Activated T-cell treated with anti-CD3 and anti-CD28 coated beads, Interleukin-2, amount 50 U/mL, for 24 hours (primary cell): Measurements from ENCODE around the gene LSMEM2.
"Not testable (repeated sequence)": the region's sequence is repeated elsewhere in the genome, so short reads cannot be mapped to it uniquely, and the experiment has no call there.

Experiments
- DNase-seq: peaks from one replicate; pipeline ENCODE4 v3.0.0-alpha.2; 2020
- H3K27ac Mint-ChIP-seq: 2 replicates; pipeline ENCODE4 v1.8.0; 2020; ENCODE audit warnings: mild to moderate bottlenecking, mixed read lengths
- H3K27me3 Mint-ChIP-seq: 2 replicates; pipeline ENCODE4 v1.8.0; 2020; ENCODE audit warnings: mixed read lengths
- H3K36me3 Mint-ChIP-seq: 2 replicates; pipeline ENCODE4 v1.8.0; 2020; ENCODE audit warnings: low read depth, mixed read lengths
- H3K4me1 Mint-ChIP-seq: 2 replicates; pipeline ENCODE4 v1.8.0; 2020; ENCODE audit warnings: low read depth, mixed read lengths
- H3K4me3 Mint-ChIP-seq: 2 replicates; pipeline ENCODE4 v1.8.0; 2020; ENCODE audit warnings: mild to moderate bottlenecking, moderate library complexity, mixed read lengths
- H3K9me3 Mint-ChIP-seq: 2 replicates; pipeline ENCODE4 v1.8.0; 2020; ENCODE audit warnings: mixed read lengths

LSMEM2 gene

DNA sequence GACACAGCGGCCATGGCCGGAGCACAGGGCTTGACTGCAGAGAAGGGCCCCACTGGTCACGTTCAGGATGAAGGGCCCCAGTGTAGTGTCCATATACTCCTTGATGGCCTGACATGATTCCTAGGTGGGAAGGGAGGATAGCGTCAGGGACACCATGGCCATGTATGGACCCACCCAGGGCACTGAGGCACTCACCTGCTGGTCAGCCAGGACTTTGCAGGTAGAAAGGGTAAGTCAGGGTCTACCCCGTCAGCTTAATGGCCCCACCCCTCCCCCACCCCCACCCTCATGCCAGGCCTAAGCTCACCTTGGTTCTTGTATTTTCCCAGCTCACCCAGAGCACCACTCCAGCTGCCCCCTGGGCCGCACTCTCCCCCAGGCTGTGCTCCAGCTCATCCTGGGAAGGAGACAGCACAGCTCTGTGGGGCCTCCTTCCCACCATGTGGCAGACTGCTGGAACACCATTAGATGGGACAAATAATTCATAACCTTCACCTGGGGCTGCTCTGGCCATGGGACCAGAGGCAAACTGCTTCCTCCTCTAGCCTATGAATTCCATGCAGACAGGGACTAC, 21.9 kb downstream of the LSMEM2 start:
- no peak for DNase-seq
- H3K4me1 Mint-ChIP-seq = peaks cover 33% of the 10 kb centered on the region
- H3K27ac Mint-ChIP-seq = peak overlapping the region; percentile 100
- no peaks in the 10 kb centered on the region for H3K9me3 Mint-ChIP-seq
- H3K4me3 Mint-ChIP-seq = peak overlapping the region; percentile 97
- no peaks in the 10 kb centered on the region for H3K27me3 Mint-ChIP-seq
- peaks cover 20% of the 10 kb centered on the region for H3K36me3 Mint-ChIP-seq

DNA sequence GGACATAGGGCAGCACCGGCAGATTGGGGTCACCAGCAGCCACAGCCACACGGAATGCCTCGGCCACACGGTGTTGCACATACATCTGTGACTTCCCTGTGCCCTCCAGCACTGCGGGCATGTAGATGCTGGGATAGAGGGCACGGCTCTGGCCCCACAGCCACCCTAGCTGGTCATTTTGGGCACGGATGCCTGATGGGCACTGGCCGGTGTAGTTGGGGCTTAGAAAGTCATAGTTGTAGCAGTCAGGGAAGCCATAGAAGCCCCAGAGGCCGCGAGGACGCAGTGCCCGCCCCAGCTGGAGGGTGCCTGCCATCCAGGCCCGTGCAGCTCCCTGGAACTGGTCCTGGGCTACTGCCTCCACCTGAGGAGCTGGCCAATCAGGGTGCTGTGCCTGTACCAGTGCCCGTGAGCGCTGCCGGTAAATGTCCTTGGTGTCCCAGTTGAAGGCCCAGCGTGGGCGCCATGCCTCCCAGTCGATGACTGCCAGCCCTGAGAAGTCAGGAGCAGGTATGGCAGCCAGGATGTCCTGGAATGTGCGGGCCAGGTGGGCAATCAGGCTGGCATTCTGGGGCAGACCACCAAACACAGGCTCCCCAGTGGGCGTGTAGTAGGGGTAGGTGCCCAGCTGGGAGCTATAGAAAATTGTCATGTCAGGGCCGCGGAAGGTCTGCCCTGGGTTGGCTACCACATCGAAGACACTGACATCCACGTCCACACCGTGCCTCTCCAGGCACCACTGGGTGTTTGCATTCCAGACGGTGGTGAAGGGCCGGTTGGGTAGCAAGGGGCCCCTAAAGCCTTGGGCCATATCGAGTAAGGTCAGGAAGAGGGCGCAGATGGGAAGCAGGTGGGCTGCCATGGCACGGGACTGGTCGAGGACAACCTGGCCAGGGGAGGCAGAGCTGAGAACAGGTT, 23.5 kb downstream of the LSMEM2 start:
- Mint-ChIP-seq H3K36me3 (peaks cover 7% of the 10 kb centered on the region), H3K9me3 (no peaks in the 10 kb centered on the region), H3K4me3 (no peak overlapping the region), H3K27me3 (no peaks in the 10 kb centered on the region), H3K27ac (no peak overlapping the region), H3K4me1 (peaks cover 33% of the 10 kb centered on the region)
- DNase-seq = no peak

DNA sequence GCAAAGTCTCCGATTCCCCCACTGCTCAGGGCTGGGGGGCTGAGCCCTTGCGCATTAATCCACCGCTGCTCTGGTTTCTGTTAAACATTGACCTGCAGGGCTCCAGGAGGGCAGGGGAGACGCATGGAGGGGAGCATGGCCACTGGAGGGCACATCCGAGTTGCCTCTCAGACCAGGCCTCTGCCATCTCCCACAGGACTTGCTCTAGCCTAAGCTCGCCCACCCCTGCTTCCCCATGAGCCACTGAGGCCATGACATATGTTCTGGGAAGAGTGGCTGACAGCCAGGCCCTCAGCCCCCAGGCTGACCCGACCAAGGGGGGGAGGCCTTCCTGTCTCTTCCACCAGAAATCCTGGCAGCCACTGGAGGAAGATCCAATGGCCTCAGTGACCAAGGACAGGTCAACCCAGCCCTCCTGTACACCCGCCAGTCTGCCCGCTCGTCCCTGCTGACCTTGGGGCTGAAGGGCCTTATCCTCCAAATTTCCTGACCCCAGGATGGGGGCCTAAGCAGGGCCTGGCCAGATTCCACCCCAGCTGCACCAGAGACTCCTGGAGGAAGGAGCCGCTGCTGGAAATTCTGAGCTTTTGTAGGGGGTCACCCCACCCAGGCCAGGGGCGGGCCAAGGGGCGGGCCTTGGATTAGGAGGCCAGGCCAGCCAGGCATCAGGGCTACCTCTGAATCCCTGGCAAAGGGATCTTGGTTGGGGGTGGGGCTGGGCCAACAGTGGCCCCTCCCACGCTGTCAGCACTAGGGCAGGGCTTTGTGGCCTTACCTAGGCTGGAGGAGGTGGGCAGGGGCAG, 24.3 kb downstream of the LSMEM2 start, which contains the start of gene HYAL1:
TSS of gene HYAL1 (minus strand) at position 562 of the 803 bp plus-strand sequence. CDS start 618 bp downstream, outside the sequence.
- Mint-ChIP-seq H3K4me1 (peaks cover 25% of the 10 kb centered on the region), H3K36me3 (peaks cover 7% of the 10 kb centered on the region), H3K27ac (no peak within 1 kb of the TSS), H3K9me3 (no peaks in the 10 kb centered on the region), H3K4me3 (no peak within 1 kb of the TSS), H3K27me3 (no peaks in the 10 kb centered on the region)
- DNase-seq = no peak

- Mint-ChIP-seq H3K4me1 (peaks cover 21% of the 10 kb centered on the region), H3K4me3 (no peak overlapping the region), H3K9me3 (no peaks in the 10 kb centered on the region), H3K27me3 (no peaks in the 10 kb centered on the region), H3K36me3 (peaks cover 9% of the 10 kb centered on the region), H3K27ac (peak overlapping the region; percentile 29)
- DNase-seq = no peak
Observed at GRCh38 chr3:50304601-50305000, 25.7 kb downstream of the LSMEM2 start.

DNA sequence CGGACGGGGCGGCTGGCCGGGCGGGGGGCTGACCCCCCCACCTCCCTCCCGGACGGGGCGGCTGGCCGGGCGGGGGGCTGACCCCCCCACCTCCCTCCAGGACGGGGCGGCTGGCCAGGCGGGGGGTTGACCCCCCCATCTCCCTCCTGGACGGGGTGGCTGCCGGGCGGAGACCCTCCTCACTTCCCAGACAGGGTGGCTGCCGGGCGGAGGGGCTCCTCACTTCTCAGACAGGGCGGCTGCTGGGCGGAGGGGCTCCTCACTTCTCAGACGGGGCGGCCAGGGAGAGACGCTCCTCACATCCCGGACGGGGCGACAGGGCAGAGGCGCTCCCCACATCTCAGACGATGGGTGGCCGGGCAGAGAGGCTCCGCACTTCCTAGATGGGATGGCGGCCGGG, 33.2 kb downstream of the LSMEM2 start:
- not testable (repeated sequence) for H3K4me3 Mint-ChIP-seq, H3K27me3 Mint-ChIP-seq, DNase-seq, H3K9me3 Mint-ChIP-seq, H3K27ac Mint-ChIP-seq
- Mint-ChIP-seq H3K36me3 (peaks cover 18% of the 10 kb centered on the region), H3K4me1 (peaks cover 13% of the 10 kb centered on the region)

DNA sequence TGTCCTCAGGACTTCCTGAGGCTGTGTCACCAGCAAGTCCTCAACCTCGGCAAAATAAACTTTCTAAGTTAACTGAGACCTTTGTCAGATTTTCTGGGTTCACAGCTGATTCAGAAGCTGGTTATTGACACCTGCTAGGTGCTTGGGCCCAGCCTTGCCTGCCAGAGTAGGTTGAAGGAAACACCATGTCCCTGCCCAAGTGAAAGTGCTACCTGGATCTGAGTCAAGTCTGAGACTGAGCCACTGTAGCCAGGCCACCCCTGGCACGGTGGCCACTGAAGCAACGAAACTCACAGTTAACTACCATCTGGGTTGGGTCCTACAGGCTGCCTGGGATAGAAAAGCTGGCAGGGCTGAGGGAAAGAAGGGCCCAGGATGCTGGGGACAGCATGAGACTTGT, 35.5 kb downstream of the LSMEM2 start:
- no peak overlapping the region for H3K4me3 Mint-ChIP-seq
- H3K4me1 Mint-ChIP-seq = peaks cover 28% of the 10 kb centered on the region
- H3K27ac Mint-ChIP-seq = no peak overlapping the region
- H3K27me3 Mint-ChIP-seq = no peaks in the 10 kb centered on the region
- no peak for DNase-seq
- H3K9me3 Mint-ChIP-seq = no peaks in the 10 kb centered on the region
- H3K36me3 Mint-ChIP-seq = peaks cover 30% of the 10 kb centered on the region

DNA sequence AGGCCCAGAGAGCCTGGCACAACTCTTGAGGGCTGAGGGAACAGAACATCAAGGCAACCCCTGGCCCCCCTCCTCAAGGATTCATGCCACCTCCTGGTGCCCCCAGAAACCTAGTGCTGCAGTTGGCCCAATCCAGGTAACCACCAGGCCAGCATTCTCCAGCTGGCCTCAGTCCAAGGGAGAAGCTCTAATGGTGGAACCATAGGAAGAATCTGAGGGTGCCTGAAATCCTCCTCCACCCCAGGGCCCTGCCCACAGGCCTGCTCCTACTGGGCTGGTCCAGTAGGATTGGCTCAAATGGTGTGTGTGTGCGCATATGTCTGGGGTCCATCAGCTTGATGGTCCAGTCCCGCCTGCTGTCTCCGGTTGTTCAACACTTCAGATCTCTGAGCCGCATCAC, 35.9 kb downstream of the LSMEM2 start:
- Mint-ChIP-seq H3K4me1 (peaks cover 33% of the 10 kb centered on the region), H3K27ac (no peak overlapping the region), H3K4me3 (no peak overlapping the region), H3K36me3 (peaks cover 30% of the 10 kb centered on the region), H3K27me3 (no peaks in the 10 kb centered on the region), H3K9me3 (no peaks in the 10 kb centered on the region)
- no peak for DNase-seq

GRCh38 chr3:50316657-50317242, 37.9 kb downstream of the LSMEM2 start:
- DNase-seq = peak; percentile 74
- peak overlapping the region; percentile 80 for H3K27ac Mint-ChIP-seq
- H3K36me3 Mint-ChIP-seq = peaks cover 34% of the 10 kb centered on the region
- H3K27me3 Mint-ChIP-seq = no peaks in the 10 kb centered on the region
- no peak overlapping the region for H3K4me3 Mint-ChIP-seq
- peaks cover 42% of the 10 kb centered on the region for H3K4me1 Mint-ChIP-seq
- H3K9me3 Mint-ChIP-seq = no peaks in the 10 kb centered on the region

DNA sequence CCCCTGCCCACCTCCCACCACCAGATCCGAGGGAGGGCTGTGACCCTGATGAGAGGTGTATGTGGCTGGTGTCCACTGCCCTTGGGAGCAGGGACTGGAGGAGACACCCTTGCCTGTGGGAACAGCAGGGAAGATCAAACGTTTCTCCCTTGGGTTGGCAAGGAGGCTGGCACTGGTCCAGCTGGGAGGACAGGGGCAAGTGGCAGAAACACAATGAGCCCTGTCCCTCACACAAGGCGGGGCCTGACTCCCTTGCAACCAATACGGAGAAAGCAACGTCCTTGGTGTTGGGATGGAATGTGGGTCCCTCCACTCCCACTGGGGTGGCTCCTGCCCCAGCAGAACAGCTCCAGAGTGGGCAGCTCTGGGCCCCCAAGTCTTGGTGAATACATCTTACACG, 38.4 kb downstream of the LSMEM2 start:
- Mint-ChIP-seq H3K4me3 (no peak overlapping the region), H3K27ac (no peak overlapping the region), H3K4me1 (peaks cover 46% of the 10 kb centered on the region), H3K27me3 (no peaks in the 10 kb centered on the region), H3K9me3 (no peaks in the 10 kb centered on the region), H3K36me3 (peaks cover 34% of the 10 kb centered on the region)
- DNase-seq = no peak

GRCh38 chr3:50318163-50318562, 39.3 kb downstream of the LSMEM2 start:
- H3K9me3 Mint-ChIP-seq = no peaks in the 10 kb centered on the region
- peaks cover 34% of the 10 kb centered on the region for H3K36me3 Mint-ChIP-seq
- no peaks in the 10 kb centered on the region for H3K27me3 Mint-ChIP-seq
- peaks cover 48% of the 10 kb centered on the region for H3K4me1 Mint-ChIP-seq
- H3K27ac Mint-ChIP-seq = no peak overlapping the region
- H3K4me3 Mint-ChIP-seq = no peak overlapping the region
- DNase-seq = no peak

DNA sequence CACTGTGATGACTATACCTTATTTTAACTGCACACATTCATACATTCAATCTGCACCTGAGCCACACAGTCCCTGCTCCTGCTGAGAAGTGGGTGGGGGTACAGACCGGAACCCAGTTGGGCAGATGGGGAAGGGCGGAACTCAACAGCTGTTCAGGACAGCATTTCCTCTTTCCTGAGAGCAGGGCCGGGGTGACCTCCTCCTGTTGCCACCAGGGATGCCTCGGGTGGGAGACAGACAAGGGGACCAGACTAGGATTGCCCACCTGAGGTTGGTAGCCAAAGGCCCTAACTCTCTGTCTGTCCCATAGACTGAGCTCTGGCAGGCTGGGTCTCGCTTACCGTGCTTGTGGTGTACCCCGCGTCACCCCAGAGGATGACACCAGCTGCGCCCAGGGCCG, 39.7 kb downstream of the LSMEM2 start:
- Mint-ChIP-seq H3K27ac (peak overlapping the region; percentile 22), H3K4me3 (no peak overlapping the region), H3K36me3 (peaks cover 35% of the 10 kb centered on the region), H3K4me1 (peaks cover 48% of the 10 kb centered on the region), H3K9me3 (no peaks in the 10 kb centered on the region), H3K27me3 (no peaks in the 10 kb centered on the region)
- DNase-seq = no peak

DNA sequence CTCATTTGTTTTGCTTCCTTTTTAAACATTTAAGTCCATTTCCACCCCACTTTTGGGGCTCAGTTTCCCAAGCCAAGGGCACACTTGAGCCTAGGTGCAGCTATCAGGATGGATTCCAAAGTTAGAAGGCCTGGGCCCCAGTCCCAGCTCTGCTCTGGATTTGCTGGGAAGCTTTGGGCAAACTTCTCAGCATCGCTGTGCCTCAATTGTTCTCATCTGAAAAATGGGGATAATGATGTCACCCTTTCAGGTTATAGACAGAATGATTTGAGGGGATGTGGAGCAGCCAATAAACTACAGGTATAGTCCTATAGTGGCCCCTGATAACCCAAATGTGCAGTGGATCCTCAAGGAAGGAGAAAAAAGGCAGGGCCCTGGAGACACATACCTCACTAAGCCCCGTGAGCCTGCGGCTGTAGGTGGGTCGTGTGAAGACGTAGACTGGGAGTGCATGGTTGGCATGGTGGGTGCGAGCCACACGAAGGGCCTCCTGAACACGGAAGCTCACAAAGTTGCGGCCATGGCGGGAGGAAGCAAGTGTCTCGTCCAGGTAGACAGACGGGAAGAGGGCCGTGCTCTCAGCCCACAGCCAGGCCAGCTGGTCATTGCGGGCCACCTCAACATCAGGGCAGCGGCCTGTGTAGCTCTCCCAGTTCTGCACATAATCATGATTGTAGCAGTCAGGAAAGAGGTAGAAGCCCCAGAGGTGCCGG, 40.5 kb downstream of the LSMEM2 start:
- no peak overlapping the region for H3K27ac Mint-ChIP-seq
- H3K36me3 Mint-ChIP-seq = peaks cover 42% of the 10 kb centered on the region
- no peaks in the 10 kb centered on the region for H3K9me3 Mint-ChIP-seq
- no peaks in the 10 kb centered on the region for H3K27me3 Mint-ChIP-seq
- H3K4me1 Mint-ChIP-seq = peaks cover 48% of the 10 kb centered on the region
- H3K4me3 Mint-ChIP-seq = no peak overlapping the region
- no peak for DNase-seq

DNA sequence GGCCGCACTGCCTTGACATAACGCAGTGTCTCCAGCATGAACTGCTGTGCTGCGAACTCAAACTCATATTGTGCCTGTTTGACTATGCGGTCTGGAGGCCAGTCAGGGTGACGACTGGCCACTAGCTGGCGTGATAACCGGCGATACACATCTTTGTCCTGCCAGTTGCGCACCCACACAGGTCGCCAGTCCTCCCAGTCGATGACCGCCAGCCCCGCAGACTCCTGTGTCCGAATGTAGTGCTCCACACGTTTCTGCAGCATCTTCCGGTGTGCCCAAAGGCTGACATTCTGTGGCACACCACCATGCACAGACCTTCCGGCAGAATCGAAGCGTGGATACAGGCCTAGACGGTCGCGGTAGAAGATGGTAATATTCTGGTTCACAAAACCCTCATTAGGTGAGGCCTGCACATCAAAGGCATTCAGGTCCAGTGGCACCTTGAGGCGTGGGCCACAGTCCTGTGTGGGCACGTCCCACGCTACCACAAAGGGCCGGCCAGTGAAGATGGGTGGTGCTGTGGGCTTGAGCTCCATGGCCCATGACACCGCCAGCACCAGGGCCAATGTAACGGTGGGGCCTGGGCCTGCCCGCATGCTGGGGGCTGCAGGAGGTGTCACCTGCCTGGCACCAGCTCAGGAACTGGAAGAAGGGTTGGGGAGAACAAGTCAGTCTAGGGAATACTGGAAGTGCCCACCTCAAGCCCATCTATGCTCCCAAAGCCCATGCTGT, 41.2 kb downstream of the LSMEM2 start:
- H3K27ac Mint-ChIP-seq = peak overlapping the region; percentile 57
- peaks cover 49% of the 10 kb centered on the region for H3K36me3 Mint-ChIP-seq
- no peaks in the 10 kb centered on the region for H3K9me3 Mint-ChIP-seq
- DNase-seq = no peak
- H3K4me3 Mint-ChIP-seq = peak overlapping the region; percentile 88
- no peaks in the 10 kb centered on the region for H3K27me3 Mint-ChIP-seq
- H3K4me1 Mint-ChIP-seq = peaks cover 53% of the 10 kb centered on the region
